Stimulated activated CD8-positive, alpha-beta memory T cell treated with anti-CD3 and anti-CD28 coated beads, Interleukin-4, amount 100 ng/mL, for 1 hour (primary cell): Measurements from ENCODE around the gene MRGPRF.

Experiments used
- DNase-seq, 2 donors: peaks; one replicate each; pipeline ENCODE4 v3.0.0-alpha.2; 2020; ENCODE audit warnings: low read depth in 2 of 2, low spot score in 1 of 2

The MRGPRF gene

DNA sequence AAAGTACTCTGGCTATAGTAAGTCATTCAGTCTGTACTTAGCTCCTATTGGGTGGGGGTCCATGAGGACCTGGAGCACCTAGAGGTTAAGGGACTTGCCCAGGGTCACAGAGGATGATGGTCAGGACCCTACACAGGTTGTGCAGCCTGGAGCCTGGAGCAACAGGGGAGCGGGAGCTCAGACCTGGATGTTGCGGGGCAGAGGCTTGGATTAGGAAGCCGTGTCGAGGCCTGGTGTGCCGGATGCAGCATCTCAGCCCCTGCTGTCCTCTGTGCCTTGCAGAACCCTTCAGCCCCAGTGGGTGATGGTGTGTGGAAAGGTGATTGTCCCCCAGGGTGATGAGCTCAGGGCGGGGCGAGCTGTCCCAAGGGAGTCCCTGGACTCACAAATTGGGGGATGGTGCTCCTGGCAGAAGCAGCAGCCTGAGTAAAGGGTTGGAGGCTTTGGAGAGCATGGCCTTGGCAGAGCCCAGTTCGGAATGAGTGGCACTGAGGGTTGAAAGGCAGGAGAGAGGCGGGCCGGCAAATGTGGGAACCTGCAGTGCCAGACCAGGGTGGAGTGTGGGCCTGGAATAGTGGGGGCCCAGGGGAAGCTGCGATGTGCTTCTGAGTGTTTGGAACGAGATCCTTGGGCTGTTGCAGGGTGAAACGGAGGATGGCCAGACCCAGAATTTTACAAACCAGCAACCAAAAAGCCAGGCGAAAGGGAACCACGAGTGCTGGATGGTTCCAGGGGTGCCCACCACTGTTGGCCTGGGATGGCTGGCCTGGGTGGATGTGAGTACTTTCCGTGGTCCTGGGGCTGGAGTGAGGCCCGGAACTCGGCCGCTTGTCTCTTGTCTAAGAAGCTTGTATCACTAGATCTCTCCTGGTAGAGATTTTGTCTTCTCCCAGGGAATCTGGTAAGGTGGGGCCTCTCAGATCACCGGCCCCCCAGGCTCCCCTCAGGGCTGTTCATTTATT lies 38.6 kb upstream of the MRGPRF start:
- DNase-seq: no peak

DNA sequence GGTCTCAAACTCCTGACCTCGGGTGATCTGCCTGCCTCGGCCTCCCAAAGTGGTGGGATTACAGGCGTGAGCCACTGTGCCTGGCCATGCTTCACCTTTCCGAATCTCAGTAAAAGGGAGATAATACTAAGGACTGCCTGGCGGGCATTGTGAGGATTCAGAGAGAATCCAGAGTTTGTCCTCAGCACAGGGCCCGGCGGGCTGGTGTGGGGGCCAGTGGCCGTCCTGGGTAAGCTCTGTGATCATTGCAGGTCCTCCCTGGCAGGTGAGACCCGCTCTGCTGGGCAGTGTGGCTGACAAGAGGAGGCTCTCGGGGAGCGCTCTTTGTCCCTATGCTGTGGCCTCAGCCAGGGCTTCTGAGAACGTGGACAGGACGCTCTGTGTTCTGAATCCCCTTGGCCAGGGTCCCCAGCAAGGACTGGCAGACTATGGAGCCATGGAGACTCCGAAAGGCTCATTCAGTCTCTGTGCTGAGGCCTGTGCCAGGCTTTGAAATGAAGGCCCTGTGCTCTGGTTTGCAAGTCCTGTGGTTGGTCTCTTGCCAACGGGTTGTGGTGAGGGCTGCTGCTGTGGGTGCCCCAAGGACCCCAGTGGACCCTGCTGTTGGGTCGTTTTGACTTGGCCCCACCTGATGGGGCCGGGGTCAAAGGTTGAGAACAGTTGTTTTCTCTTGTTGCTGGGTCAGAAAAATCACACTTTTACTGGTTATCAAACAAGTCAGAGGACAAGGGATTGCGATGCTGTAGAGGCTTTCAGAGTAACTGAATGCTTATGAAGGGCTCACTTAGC lies 37.7 kb upstream of the MRGPRF start:
- DNase-seq: no peak

DNA sequence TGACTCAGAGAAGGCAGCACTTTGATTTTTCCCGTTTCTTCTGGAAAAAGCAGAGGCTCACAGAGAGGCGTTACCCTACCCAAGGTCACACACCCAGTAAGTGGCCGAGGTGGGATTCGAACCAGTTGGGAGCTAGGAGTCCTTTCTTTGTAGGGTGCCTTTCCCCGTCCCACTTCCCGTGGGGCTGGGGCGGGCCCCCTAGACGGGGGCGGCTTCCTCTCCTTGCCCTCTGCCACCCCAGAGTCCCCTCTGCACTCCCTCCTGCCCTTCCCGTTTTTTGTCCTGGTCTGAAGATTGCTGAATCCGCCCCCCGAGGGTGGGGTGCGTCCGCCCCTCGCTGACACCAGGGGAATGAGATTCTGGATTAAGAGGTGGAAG lies 36.4 kb upstream of the MRGPRF start:
- no peak for DNase-seq

DNA sequence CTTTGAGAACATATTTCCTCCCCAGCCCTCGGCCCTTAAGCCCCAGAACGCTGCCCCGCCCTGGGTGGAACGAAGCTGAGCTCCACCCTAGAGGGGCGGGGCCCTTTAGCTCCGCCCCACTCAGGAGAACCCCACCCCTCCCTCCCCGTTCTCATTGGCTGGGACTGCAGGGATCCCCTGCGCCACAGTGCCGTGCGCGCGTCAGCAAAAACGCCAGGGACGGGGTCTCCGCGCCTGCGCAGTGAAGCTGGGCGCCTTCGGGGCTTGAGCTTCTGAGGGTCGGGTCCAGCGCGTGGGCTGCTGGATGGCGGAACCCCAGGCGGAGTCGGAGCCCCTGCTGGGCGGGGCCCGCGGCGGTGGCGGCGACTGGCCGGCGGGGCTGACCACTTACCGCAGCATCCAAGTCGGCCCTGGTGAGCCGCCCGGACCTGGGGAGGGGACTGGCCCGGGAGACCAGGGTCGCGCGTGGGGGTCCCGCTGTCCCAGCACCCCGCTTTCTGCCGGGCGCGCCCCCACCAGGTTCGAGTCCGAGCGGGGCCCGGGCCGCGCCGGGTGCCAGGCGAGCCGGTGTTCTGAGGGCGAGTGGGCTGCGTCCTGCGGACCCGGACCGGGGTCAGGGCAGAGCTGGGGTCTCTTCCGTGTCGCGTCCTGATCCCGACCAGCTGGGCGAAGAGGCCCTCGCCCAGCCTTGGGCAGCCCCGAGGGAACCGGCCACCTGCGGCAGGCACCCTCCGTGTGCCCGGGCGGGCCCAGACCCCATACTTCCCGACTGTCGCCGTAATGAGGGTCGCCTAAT lies 35.8 kb upstream of the MRGPRF start, which contains the start of gene TPCN2:
TSS of gene TPCN2 (plus strand) at position 239 of the 796 bp plus-strand sequence. CDS start at position 305, 66 bp downstream.
- peak; percentile 60 to 81 for DNase-seq

DNA sequence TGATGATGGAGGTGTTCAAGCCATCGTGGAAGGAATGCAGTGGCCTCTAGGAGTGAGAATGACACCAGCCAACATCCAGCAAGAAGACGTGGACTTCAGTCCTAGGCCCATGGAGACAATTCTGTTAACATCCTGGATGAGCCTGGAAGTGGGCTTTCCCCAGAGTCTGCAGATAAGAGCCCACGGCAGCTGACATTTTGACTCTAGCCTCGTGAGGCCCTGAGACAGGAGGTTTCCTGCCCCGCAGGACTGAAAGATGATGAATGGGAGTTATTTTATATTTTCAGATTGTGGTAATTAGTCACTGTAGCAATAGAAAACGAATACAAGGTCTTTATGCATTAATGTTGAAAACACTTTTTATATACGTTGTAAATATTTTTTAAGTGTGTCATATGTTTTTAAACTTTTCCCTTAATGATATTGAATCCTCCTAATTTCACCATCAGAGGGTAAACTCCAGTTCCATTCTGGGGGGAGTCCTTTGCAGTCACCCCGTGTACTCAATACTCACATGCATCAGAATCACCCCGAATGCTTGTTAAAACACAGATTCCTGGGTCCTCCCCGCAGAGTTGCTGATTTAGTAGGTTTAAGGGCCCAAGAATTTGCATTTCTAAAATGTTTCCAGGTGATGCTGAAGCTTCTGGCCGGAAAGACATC lies 35.1 kb upstream of the MRGPRF start:
- DNase-seq: no peak

DNA sequence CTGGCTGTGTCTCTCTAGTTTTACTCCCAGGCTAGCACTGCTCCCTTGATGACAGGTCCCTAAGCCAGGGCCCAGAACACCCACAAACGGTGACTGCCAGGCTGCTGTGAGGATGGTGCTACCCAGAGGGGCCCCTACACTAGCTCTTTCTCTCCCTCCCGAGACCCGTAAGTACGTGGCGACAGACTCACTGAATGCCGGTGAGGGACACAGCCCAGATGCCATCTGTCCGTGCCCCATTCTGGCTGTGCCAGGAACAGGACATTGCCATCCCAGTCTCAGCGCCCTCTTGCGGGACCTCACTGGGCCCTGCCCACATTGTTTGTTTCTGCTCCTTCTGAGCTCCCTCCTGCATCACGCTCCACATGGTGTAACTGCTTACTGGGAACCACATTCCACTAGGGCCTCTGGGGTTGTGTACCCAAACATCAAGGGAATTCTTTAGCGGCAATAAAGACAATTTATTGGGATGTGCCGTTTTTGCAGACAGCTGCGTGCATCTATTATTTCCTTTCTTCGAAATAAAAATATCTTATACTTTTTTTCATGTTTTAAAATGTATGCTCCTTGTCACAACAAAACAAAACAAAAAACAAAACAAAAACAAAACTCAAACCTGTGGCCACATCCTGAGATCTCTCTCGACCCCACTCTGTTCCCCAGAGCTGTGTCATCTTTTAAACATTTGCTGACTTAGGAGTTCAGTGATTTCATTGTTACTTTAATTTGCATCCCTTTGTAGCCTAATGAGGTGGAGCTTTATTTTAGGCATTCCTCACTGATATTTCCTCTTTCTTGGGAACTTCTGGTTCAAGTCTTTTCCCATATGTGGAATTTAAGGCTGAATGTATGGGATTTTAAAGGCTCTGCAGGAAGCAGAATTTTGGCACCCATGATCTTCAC lies 31.3 kb upstream of the MRGPRF start:
- no peak for DNase-seq

DNA sequence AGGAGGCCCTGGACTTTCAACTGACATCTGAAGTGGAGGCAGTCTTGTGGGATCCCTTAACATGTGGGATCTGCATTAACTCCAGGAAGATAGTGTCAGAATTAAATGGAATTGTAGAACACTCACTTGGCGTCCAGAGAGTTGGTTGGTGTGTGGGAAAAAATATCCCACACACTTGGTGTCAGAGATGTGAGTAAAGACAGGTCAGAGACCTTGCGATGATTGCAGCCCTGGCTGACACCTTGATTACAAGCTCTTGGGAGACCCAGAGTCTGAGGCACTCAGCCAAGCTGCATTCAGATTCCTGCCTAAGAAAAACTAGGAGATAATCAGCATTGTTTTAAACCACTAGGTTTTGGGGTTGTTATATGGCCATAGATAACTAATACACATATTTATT lies 28.5 kb upstream of the MRGPRF start:
- DNase-seq: no peak

DNA sequence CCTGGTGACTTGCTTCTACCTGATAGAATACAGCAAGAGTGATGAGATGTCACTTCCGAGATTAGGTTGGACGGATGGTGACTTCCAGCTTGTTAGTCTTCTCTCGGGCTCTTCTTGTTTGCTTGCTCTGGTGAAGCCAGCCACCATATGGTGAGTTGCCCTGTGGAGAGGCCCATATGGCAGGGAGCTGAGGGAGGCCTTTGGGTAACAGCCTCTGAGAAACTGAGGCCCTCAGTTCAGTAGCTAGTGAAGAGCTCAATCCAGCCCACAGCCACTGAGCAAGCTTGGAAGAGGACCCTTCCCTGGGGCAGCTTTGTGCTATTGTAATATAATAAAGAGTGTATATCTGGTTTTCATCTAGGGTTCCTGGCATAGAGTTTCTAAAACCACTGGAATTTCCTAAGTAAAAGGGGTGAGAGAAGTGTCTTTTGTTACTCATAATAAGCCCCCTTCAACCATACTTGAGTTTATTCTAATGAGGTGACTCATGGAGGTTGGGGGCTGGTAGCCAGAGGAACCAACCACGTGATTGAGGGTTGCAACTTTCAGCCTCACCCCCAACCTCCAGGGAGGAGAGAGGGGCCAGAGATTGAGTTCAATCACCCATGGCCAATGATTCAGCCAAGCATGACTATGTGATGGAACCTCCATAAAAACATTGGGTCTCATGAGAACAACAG lies 27.7 kb upstream of the MRGPRF start:
- DNase-seq: no peak

DNA sequence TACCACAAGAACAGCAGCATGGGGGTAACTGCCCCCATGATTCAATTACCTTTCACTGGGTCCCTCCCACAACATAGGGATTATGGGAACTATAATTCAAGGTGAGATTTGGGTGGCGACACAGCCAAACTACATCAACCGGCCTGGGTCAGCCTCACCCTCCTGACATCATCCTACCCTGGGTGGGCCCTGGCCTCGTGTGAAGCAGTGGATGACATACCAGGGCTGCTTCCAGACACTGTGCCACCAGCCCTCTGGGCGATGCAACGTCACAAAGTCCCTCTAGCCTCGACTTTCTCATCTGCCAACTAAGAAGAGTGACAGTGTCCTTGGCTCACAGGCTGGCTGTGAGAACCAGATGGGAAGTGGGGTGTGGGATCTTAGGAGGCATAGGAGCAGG lies 27.0 kb upstream of the MRGPRF start:
- DNase-seq: no peak

DNA sequence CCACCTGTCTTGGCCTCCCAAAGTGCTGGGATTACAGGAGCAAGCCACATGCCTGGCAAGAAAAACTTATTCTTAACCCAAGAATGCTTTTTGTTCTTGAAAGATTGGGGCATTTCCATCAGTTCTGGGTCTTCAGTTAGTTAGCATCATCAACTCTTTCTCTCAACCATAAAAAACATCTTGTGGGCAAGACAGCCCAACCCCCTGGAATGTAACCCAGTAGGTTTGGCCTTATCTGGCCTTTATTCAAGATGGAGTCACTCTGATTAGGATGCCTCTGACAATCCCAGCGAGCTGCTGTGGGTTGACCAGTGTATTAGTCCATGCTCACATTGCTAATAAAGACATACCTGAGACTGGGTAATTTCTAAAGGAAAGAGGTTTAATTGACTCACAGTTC lies 26.5 kb upstream of the MRGPRF start:
- no peak for DNase-seq

DNA sequence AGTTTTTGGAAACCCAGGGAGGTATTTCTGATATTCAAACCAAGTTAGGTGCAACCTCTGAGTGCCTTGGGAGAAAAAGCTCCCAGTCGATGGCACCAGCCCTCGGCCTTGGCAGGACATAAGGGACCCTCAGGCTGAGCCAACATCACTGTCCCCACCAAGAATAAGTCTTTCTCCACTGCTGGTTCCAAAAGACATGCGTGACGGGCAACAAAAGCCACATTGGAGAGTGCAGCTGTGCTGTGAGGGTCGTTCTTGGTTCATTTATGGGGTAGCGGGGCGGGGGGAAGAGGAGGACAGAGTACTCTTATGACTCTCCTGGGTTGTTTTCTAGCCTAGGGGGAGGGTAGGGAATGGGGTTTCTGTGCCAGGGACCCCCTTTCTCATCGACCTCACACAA lies 24.5 kb upstream of the MRGPRF start:
- no peak for DNase-seq

DNA sequence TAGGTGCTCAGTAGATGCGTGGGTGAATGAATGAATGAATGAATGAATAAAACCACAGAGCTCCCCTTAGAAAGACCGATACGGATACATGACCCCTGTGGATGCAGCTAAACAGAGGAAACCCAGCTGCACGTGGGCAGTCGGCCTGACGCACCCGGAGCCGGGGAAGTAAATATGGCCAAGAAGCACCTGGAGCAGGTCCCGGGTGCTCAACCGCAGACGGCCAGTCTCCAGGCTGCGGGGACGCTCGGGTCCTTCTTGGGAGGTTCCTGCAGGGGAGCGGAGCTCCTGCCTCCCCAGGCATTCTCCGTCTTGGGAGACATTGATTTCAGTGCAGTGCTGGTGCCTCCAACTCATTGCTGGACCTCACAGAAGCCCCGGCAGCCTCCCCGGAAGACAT lies 24.0 kb upstream of the MRGPRF start:
- no peak for DNase-seq

DNA sequence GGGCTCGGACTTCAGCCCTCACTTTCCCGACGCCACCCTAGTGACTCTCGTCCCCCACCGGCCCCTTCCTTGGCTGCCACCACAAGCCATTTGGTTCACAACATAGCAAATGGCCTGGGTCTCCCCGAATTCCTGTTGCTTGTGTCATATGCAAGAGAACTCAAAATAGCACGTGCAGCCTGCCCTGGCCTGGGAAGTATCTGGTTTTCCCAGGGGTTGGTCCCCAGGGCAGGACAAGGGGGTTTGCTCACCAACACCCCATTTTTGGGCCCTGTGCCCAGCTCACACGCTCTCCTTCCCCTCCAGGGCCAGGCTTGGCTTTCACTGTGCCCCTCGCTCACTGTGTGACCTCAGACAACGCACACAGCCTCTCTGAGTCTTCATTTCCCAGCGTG lies 22.9 kb upstream of the MRGPRF start:
- no peak for DNase-seq

DNA sequence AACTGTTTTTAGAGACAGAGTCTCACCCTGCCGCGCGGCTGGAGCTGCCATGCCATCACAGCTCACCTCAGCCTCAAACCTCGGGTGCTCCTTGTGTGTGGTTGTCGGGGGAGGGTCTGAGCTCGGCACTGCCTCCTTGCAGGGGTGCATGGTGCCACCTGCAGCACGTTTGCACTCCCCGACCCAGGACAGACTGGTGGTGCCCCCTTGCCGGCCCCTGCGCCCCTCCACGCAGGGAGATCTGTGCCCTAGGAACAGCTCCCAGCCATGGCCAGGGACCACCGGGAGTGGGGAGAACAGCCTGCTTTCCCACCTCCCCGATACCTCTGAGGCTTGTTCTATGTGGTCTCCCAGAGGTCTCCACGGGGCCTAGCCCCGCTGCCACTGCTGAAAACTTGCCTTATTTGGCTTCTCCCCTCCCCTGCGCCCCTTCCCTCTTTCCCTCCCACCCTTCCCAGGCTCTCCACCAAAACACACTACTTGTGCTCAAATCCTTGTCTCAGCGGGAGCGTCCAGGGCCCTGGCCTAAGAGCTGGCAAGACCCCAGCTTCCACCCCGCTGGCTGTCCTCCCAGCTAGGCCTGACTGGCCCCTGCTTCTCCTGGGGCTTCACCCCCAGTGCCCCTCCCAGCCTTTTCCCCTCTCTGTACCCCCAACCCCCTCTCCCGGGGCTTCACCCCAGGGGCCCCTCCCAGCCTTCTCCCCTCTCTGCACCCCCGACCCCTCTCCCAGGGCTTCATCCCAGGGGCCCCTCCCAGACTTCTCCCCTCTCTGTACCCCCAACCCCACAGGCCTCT lies 22.3 kb upstream of the MRGPRF start:
- no peak for DNase-seq

DNA sequence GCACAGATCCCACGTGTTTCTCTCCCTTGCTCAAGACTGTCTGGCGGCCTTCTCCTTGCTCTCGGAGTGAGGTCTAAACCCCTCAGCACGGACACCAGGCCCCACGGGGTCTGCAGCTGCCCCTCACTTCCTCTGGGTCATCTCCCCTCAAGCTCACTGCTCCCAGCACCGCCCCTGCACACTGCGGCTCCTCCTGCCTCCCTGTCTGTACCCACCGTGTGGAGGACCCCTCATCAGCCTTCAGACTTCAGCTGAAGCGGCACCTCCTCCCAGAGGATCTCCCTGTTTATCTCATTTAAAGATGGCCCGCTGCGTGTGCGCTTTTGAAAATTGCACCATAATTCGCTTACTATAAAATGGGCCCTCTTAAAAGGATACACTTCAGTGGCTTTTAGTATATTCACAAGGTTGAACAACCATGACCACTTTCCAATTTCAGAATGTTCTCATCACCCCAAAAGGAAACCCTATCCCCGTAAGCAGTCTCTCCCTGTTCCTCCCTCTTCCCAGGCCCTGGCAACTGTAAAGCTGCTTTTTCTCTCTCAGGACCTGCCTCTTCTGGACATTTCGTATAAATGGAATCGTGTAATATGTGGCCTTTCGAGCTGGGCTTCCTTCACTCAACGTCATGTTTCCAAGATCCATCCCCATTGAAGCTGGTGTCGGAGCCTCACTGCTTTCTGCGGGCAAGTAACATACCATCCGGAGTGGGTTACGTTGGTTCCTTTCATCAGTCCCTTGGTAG lies 21.2 kb upstream of the MRGPRF start:
- DNase-seq: no peak

DNA sequence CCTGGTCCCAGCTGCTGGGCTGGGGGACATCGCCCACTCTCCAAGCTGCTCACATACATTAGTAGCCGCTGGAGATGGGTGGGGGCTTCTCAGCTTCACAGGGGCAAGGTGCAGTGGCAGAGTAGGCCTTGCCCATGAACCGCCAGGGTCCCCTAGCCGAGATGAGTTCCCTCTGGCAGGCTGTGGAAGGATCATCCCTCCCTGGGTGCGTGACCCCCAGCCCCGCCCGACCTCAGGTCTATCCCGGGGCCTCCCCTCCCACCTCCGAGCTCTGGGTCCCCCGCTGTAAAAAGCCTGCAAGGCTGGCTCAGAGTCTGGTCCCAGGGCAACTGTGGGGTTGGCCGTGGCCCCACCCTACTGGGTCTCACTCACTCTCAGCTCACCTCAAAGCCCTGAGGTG lies 20.4 kb upstream of the MRGPRF start:
- no peak for DNase-seq

DNA sequence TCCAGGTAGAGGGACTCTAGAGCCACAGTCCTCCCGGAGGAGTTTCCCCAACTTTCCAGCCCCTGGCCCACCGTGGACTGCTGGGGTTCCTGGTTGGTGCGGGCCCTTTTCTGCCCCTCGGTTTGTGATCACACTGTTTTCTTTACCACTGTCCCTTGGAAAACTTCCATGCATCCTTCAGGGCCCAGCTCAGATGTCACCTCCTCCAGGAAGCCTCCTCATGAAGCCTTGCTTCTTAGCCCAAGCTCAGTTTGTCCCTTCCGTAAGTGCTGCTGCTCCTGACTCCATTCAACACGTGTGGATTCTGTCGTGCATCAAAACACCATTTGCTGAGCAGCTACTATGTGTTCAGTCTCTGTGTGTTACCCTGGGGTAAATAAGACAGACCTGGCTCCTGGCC lies 19.8 kb upstream of the MRGPRF start:
- no peak for DNase-seq

DNA sequence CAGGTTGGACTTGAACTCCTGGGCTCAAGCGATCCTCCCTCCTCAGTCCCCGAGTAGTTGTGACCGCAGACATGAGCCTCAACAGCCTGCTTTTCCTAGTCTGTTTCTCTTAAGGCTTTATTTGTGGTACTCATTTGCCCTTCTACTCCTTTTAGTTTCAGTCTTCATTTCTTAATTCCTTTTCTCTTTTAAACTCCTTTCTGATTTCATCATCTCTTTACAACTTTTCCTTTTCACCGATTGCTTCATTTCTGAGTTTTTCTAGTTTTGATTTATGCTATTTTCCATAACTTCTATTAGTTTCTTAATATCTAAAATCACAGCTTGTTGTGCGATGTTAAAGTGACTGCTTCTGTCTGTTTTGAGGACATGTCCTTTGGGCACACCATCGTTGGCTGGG lies 17.3 kb upstream of the MRGPRF start:
- DNase-seq: no peak
